ENCODE data around the gene CCDC34.

GRCh38 chr11:27363576-27364117, 632 bp upstream of the CCDC34 start:
- TF ChIP-seq EZH2 (IDR thresholded peaks at IDR 0.05; ENCODE audit: borderline replicate concordance, low read length) (no peak), CTCF (IDR thresholded peaks at IDR 0.05; ENCODE audit: low read length) (no peak)

All from OCI-LY1 (cell line).